Stromal cell of bone marrow (primary cell): ENCODE results near the gene HLA-DOA.

ENCODE experiments used
- DNase-seq: peaks from one replicate; pipeline ENCODE4 v3.0.0-alpha.2; 2012; ENCODE audit warnings: low read depth

HLA-DOA gene

DNA sequence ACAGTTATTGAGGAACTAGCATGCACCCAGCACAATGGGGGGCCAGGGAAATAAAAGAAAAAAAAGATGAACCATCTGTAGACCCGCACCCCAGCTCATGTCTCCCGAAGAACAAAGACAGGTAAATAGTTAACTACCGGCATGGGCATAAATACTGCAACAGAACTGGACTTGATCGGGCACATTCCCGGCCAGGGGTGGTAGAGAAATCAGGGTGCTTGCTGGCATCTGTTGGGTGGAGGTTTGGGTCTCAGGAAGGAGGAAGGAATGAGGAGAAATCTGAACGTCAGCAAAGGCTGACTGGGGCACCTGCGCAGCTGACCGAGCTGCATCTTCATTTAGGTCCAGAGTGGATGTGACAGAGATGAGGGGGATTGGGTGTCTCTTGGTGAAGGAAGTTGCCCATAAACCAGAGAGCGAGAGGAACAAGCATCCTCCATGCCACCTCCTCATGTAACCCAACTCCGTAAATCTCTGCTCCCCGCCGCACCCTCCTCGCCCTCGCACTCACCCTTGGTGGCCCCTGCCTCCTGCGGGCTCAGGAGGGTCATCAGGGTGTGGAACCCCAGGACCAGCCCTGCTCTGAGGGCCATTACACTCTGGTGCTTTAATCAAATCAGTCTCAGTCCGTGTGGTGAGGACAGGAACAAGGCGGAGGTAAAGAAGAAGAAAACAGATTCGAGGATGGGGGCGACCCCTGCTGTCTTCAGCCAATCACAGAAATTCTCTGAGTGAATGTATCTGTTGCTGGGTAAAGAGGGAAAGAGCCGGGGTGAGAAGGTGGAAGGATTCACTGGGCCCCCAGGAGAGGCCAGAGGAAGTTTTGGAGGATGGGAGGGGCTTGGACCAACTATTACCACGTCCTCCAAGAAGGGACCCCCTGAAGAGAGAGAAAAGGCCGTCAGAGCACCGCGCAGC, at the start of gene HLA-DOA:
Gene HLA-DOA (minus strand): TSS at position 648 of the 918 bp plus-strand sequence.
- no peak for DNase-seq

DNA sequence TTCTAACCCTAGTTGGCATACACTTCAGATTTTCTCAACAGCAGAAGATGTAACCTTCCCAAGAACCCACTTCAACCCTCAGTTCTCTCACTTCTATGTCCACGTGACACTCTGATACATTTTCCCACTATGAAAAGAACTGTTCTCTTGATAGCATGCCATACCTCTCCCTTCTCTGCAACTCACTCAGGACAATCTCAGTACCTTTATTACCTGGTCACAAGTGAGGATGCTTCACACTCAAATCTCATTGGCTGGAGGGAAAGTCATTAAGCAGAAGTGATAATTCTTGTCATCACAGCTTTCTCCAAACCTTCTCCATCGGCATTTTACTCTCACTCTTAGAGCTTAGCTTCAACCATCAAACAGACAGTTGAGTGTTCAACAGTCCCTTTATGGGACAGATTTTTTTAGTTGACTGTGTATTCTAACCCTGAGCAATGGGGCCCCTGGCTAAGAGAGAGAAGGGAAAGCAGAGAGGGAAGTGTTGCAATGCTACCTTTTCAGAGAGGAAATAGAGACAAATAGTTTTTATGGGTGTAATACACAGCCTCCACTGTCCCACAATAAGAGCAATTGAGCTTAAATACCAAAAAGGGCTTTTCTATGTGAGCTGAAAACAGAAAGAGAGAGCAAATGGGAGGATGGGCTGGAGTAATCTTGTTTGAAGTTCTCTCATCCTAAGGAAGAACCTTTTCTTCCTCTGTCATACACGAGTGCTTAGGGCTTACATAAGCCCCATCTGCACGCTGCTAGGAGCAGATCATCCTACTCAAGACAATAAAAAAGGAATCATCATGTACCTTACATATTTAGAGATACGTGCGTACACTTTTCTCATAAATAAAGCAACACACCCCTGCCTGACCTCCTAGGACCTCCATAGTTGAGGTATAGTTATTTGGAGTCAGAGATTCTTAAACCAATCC, 48.1 kb upstream of the HLA-DOA start:
- DNase-seq, result no peak

DNA sequence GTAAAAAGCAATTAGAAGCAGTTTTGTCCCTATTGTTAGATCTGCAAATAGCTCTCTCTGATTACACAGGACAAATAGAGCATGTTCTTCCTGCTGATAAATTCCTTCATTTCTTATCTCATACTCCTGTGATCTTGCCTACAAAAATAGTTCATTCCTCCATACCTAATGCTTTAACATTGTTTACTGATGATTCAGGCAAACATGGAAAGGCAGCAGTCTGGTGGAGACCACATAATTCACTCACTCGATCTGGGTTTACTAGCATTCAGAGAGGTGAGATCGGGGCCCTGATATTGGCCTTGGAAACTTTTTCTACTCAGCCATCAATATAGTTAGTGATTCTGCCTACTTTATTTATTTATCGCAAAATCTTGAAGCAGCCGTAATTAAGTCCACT, 43.8 kb upstream of the HLA-DOA start:
- no peak for DNase-seq

- no peak for DNase-seq
These were observed 43.2 kb upstream of the HLA-DOA start for GRCh38 chr6:33052627-33053026.

DNA sequence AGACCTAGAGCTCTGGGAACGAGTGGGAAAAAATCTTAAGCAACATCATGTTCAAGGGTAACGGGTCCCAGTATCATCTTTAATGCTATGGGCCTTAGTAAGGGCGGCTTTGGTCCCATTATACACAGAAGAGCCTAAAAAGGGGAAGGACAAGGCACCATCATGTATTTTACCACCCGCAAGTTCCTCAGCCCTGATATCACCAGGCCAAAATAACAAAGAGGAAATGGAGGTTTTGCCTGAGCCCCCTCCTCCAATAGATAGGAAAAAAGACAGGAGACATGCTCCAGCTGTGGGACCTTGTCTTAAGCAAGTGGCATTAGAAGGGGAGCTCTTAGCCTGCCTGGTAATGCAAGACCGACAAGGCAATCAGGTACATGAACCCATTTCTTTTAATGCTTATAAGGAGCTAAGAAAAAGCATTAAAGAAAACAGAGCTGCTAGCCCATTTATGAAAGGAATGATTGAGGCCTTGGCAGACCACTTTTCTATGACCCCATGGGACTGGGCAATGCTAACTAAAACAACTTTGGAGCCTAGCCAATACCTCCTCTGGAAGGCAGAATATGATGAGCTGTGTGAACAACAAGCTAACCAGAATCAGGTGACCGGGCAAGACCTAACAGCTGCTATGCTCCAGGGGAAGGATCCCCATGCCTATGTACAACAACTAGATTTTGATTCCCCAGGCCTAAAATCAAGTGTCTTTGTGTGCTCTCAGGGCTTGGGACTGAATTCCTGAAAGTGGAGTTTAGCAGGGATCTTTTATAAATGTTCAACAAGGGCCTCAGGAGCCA, 40.8 kb upstream of the HLA-DOA start:
- DNase-seq, result no peak

DNA sequence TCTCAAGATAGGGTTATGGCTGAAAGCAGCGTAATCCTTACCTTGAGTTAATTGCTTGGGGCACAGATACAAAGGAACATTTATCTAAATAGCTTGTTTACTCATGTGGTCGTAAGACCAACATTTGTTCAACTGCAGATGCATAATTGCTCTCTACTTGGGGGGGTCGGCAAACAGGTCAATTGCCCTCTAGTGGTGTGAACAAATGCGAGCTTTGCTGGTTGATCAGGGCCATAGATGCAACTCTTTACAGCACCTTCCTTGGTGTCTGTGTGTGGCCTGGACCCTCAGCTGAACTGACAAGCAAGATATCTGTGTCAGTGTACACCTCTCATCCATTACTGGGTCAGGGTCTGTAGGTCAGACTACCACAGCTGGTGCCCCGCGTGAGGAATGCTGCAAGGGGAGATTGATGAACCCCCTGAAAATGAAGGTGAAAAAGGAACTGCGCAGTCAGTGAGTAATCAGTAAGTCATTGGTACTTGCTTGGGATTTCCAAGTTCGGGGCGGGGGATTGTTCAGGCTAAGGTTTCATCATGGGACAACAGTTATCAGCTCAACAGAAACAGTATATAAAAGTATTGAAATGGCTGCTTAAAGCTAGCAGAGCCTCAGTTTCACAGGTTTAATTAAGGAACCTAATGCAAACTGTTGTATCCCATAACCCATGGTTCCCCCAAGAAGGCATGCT, 40.1 kb upstream of the HLA-DOA start:
- no peak for DNase-seq

- no peak for DNase-seq
These were observed 30.8 kb upstream of the HLA-DOA start for GRCh38 chr6:33040157-33040556.

DNA sequence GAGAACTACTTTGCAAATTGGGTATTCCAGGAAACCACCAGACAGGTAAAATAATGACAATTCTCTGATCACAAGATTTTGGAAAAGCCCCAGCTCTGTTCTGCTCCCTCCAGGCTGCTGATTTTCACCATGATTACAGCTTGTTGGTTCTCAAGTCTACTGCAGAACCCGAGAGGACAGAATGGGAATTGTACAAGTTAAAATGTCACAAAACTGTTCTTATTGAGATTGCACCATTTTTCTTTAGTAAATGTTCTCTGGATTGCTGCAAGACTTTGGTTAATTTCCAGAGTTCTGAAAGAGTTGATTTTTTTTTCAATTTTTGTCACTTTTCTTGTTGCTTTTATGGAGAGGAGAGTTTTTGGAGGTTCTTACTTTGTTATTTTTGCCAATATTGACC, 27.1 kb upstream of the HLA-DOA start:
- DNase-seq, result no peak

DNA sequence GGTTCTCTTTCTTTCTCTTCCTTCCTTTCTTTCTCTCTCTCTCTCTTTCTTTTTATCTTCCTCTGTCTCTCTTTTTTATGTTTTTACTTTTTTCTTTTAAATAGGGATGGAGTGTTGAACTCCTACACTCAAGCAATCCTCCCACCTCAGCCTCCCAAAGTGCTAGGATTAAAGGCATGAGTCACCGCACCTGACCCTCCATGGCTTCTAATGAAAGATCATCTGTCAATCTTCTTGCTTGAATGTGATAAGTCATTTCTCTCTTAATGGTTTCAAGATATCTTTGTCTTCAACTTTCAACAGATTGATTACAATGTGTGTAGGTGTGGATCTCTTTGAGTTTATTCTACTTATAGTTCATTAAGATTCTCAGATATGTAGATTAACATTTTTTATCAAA, 25.2 kb upstream of the HLA-DOA start:
- DNase-seq, result no peak

GRCh38 chr6:33030245-33030644, 20.9 kb upstream of the HLA-DOA start:
- DNase-seq, result no peak

GRCh38 chr6:33029328-33030184, 20.2 kb upstream of the HLA-DOA start:
- peak; percentile 57 for DNase-seq

DNA sequence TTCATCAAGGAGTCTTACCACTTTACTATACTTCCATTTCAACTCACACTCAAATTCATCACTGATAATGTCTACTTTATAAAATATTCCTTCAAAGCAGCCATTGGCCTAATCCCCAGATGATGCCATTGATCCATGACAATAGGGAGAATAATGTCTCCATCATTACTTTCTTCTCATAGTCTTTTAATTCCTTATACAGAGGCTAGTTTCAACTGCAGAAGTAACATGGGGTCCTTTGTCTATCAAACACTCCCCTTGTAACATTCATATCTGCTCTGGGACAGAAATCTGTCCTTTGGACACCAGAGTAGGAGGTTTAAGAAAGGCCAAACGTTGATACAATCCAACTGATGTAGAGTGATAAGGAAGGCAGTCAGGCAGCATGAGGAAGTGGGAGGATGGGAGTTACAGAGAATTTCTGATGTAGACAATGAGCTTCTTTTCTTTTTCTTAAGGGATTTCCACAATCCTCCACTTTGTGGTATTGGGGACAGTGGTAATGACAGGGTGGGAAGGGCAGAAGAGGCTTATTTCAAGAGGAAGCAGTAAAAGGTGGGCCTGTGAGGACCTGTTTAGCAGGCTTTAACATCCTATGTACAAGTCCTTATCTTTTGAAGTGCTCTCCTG, 18.9 kb upstream of the HLA-DOA start:
- no peak for DNase-seq

GRCh38 chr6:33024521-33024920, 15.1 kb upstream of the HLA-DOA start:
- DNase-seq, result no peak

GRCh38 chr6:33023536-33023935, 14.1 kb upstream of the HLA-DOA start:
- no peak for DNase-seq

GRCh38 chr6:33021917-33022316, 12.5 kb upstream of the HLA-DOA start:
- no peak for DNase-seq

DNA sequence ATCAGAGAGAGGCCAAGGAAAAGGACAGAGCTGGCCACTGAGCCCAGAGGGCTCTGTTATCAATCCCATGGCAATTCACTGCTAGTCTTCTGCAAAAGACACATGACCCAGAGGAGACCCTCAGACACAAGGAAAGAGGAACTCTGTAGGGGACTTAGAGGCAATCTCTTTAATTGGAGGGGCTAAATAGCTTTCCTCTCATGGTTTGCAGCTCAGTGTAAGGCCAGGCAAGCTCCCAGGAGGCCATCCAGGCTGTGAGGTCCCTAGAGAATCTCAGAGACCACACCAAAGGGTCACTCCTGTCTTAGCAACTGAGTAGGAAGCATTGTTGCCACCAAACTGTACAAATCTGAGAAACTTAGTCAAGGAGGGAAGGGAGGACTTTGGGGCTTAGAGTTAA, 10.0 kb upstream of the HLA-DOA start:
- DNase-seq, result no peak

GRCh38 chr6:33018904-33019303, 9.5 kb upstream of the HLA-DOA start:
- peak; percentile 49 for DNase-seq

- no peak for DNase-seq
These were observed 9.0 kb upstream of the HLA-DOA start for GRCh38 chr6:33018418-33018817.

DNA sequence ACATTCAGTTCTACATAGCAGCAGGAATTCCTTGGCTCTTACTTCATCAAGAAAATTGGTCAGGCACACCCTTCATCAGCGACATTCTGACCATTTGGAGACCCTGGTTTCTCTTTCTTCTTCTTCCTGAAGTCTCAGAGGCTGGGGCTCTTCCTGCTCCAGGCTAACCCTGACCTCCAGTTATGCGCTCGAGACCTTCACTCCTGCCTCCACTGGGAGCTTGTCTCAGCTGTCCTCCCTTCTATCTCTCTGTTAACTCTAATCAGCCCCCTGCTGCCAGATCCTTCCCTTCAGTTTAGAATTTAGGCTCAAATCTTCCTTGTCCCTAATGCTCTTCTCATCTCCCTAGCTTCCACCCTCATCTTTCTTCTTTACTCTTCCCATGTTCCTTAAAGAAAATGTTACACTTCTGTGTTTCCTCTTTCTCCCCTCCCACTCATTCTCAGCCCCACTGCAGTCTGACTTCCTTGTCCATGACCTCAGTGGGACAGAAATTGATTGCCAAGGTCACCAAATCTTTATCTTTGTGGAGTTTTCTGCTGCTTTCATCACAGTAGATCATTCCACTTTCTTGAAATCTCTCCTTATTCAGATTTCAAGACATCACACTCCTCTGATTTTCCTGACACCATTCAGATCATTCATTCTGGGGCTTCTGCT, 8.4 kb upstream of the HLA-DOA start:
- no peak for DNase-seq
